ENCODE measurements around the gene RTN4R.

GRCh38 chr22:20193761-20194494 is 74.2 kb downstream of the RTN4R start:
- TF ChIP-seq CTCF (IDR thresholded peaks at IDR 0.05; ENCODE audit: insufficient read depth, low read depth, low read length) (no peak), EZH2 (IDR thresholded peaks at IDR 0.05; ENCODE audit: insufficient read depth, low read length) (no peak)
